Esophagus squamous epithelium (tissue), 4 donors: ENCODE data around the gene AVPR1B.

Experiments used
- CTCF ChIP-seq, 6 experiments: fragments of 450-650 bp in 4 of 6; fragments of 200-600 bp in 2 of 6; sonication (generic) in 2 of 6; IDR thresholded peaks; one replicate each; pipeline ENCODE4 v1.5.1; 2016 to 2019; ENCODE audit warnings: antibody characterized with exemption in 6 of 6, mild to moderate bottlenecking in 4 of 6, moderate library complexity in 4 of 6
- POLR2A ChIP-seq, 4 donors: fragments of 450-650 bp; IDR thresholded peaks; one replicate each; pipeline ENCODE4 v1.6.1; 2017; ENCODE audit warnings: antibody characterized with exemption in 4 of 4, mild to moderate bottlenecking in 4 of 4, moderate library complexity in 3 of 4

GRCh38 chr1:206135248-206135647 lies 18.1 kb upstream of the AVPR1B start:
- TF ChIP-seq CTCF (IDR thresholded peaks at IDR 0.05) = no peak
- TF ChIP-seq POLR2A (IDR thresholded peaks at IDR 0.05) = no peak
